Measurements from ENCODE around the gene PCCB.
"Not testable (repeated sequence)": the region's sequence is repeated elsewhere in the genome, so short reads cannot be mapped to it uniquely, and the experiment has no call there.

DNA sequence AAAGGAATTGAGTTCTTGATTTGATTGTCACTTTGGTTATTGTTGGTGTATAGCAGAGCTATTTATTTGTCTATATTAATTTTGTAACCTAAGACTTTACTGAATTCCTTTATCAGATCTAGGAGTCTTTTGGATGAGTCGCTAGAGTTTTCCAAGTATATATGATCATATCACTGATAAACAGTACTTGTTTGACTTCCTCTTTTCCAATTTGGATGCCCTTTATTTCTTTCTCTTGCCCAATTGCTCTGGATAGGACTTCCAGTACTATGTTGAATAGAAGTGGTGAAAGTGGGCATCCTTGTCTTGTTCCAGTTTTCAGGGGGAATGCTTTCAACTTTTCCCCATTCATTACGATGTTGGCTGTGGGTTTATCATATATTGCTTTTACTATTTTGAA, 21.5 kb downstream of the PCCB start:
- TF ChIP-seq CTCF, POLR2A (IDR thresholded peaks at IDR 0.05): not testable (repeated sequence)
